NCI-H460 (cell line): Measurements from ENCODE around the gene TDRD3. TPM values are rescaled to one million over a fixed set of nuclear protein-coding genes. Genes with fewer than 3 reads are reported as not detected.

Experiments used
- DNase-seq: peaks from one replicate; pipeline ENCODE4 v3.0.0-alpha.2; 2016; ENCODE audit warnings: low read depth; ENCODE audit errors: extremely low read depth
- small RNA-seq, 2 experiments: library from RNA; depleted of rRNA; stranded (forward); fragments of <200 nt; gene quantifications; one replicate each; pipeline ENCODE3, GENCODE V24; 2014
- total RNA-seq: library from RNA; depleted of rRNA; stranded (reverse); fragments of >200 nt; shearing (Covaris generic); gene quantifications from 2 replicates; pipeline ENCODE4 v1.2.3, GENCODE V29; 2014; rRNA removed

Gene TDRD3
- total RNA-seq, 1 experiment from 2014 or later, result 18.1 TPM

DNA sequence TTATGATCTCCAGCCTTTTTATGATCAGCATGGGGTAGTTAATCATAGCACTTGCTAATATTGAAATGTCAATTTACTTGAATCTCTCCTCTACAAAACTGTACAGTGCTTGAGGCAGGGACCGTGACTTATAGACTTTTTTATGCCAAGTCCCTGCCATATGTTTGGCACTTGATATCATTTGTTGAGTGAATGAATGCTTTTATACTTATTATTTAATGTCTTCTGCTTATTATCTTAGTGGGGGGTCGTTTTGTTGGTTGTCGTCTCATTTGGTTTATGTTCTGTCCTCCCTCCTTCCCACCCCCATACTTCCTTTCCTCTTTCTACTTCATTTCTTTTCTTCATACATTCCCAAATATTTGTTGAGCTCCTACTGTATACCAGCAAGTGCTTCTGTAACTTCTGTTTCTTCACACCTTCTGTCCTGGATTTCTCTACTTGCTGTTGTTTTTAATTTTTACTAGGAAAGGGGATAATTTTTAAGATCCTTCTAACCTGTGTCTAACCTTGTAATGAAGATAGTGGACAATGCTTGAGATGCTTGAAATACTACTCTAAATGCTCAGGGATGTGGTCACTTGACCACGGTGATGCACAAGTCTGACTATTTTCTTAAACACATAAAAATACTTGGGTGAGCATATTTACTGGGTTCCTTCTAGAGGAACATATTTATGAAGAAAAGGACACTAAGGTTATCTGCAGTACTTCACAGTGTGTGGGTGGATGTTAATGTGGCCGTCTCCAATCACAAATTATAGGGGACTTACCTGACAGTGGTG, 223.8 kb downstream of the TDRD3 start:
- no peak for DNase-seq

DNA sequence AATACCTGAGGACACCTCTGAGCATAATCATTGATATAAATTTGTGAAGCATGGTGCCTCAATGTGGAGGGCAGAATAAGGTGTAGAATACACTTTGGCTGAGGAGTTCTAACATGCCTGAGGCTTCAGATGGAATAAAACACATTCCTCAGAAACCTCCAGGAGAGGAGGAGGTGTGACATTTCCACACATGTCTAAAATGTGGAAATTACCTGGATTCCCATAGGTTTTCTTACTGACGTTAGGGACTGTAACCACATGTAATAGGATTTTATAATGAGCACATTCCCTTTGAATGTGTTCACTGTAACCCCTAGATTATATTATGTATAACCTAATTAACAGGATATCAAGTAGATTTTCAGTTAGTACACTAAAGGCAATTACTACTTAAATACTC, 226.1 kb downstream of the TDRD3 start:
- DNase-seq, result no peak

Small RNAs within 50 kb of the gene (small RNA-seq; reads per million reads assigned to genes)
- 0 reads per million in 2 experiments for gene RNA5SP31

Other genes with a start within 250 kb of the TDRD3 start
- gene DIAPH3, start 233.3 kb upstream of the TDRD3 start, total RNA-seq, result 11.2 and 11.6 TPM in 2 replicates